Fibroblast of pulmonary artery (primary cell): ENCODE data around the gene MBLAC1.

Experiments
- DNase-seq: peaks from one replicate; pipeline ENCODE4 v3.0.0-alpha.2; 2010; ENCODE audit warnings: low read depth
- H3K4me3 ChIP-seq: replicated peaks from 2 replicates; pipeline ENCODE4 v1.5.1; 2011; ENCODE audit warnings: low read depth, mild to moderate bottlenecking, control low read depth, low read length, moderate library complexity
- CTCF ChIP-seq: IDR thresholded peaks from 2 replicates; pipeline ENCODE4 v1.5.1; 2011; ENCODE audit warnings: mild to moderate bottlenecking, control low read depth, low read length, inconsistent platforms; ENCODE audit errors: missing control alignments

MBLAC1 gene

GRCh38 chr7:100091411-100092181 is 35.2 kb upstream of the MBLAC1 start:
- no peak for TF ChIP-seq CTCF
- no peak for DNase-seq
- H3K4me3 ChIP-seq: no peak overlapping the region

GRCh38 chr7:100093054-100093453 is 33.7 kb upstream of the MBLAC1 start:
- no peak overlapping the region for H3K4me3 ChIP-seq
- no peak for DNase-seq
- TF ChIP-seq CTCF: no peak

GRCh38 chr7:100093498-100093897 is 33.3 kb upstream of the MBLAC1 start:
- no peak for TF ChIP-seq CTCF
- H3K4me3 ChIP-seq: no peak overlapping the region
- DNase-seq: no peak

GRCh38 chr7:100093925-100094486 is 32.8 kb upstream of the MBLAC1 start:
- no peak overlapping the region for H3K4me3 ChIP-seq
- DNase-seq: no peak
- TF ChIP-seq CTCF: no peak

DNA sequence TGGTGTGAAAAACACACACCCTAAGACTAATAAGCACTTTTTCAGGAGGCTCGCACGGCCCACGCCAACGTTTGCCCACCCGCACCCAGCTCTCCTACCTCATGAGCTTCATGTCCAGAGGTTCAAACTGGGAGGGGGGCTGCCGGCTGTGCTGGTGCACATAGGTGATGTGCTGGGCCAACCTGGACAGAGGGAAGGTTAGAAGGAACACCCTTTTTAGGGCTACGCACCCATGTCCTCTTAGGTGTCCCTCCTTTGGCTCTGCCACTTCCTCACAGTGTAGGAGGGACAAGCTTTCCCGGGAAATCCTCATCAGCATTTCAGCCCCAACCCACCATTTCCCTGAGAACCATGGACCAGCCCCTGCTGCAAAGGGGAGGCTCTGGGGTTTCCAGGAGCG is 31.5 kb upstream of the MBLAC1 start:
- H3K4me3 ChIP-seq: no peak overlapping the region
- DNase-seq: no peak
- TF ChIP-seq CTCF: no peak

- no peak overlapping the region for H3K4me3 ChIP-seq
- no peak for TF ChIP-seq CTCF
- DNase-seq: no peak
Measured at GRCh38 chr7:100095704-100096103, 31.1 kb upstream of the MBLAC1 start.

DNA sequence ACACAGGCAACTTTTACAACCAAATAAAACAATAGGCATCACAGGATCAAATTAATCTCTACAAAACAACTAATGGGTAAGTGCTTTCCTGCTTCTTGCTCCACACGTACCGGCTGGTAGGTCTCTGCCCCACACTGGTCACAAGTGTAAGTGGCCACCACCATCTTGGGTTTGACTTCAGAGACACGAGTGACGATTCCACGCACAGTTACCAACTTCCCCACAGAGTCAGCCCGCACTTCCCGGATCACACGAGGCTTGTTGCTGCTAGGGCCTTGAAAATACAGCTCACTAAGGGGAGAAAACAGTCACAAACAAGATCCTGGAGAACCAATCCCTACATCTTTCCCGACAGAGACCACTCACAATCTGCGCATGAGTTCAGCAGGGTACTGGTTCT is 27.9 kb upstream of the MBLAC1 start:
- H3K4me3 ChIP-seq: no peak overlapping the region
- no peak for DNase-seq
- no peak for TF ChIP-seq CTCF
